GM10248 (cell line): ENCODE data around the gene MAFB.

ENCODE experiments used
- CTCF ChIA-PET: fragments of 300-600 bp; sonication (Branson Sonifier 250); formaldehyde crosslinking; extraction: SDS; loops from one replicate; lab custom pipeline; 2021; ENCODE audit warnings: antibody characterized with exemption; lab: Yijun Ruan, JAX
- POLR2A ChIA-PET: fragments of 350-650 bp; sonication (Branson Sonifier 250); formaldehyde crosslinking; extraction: SDS; loops from one replicate; lab custom pipeline; 2020; ENCODE audit warnings: antibody characterized with exemption; lab: Yijun Ruan, JAX
- DNase-seq: peaks from one replicate; pipeline ENCODE4 v3.0.0; 2012; ENCODE audit errors: extremely low spot score
- CTCF ChIP-seq: IDR thresholded peaks from 2 replicates; pipeline ENCODE4 v1.5.1; 2012; ENCODE audit warnings: mild to moderate bottlenecking, low read depth; ENCODE audit errors: extremely low read depth, missing control alignments, control extremely low read depth

MAFB gene

DNA sequence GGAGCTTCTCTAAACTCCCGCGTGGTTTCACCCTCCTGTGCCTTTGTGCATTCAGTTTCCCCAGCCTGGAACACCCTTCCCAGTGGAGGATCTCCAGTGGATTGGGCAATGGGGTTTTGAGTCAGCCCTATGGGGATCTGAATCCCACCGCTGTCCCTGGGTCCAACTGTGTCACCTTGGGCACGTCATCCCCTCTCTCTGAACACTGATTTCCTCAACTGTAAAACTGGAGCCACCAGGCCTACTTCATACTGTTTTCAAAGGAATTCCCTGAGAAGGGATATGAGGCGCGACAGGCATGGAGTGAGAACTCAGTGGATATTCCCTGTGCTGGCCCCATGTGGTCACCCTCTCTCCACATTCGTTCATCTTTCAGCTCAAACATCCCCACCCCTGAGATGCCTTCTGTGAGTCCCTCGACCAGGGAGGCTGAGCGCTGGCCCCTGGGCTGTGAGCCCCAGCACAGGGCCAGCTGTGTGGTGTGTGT is 25.7 kb downstream of the MAFB start:
- CTCF ChIA-PET: interaction anchor here (1.1 kb wide), 1 partner anchor 9 kb away, joined by 3 read pairs; no protein-coding TSS in a partner anchor
- DNase-seq: no peak
- TF ChIP-seq CTCF: no peak
- POLR2A ChIA-PET: no interaction called here

DNA sequence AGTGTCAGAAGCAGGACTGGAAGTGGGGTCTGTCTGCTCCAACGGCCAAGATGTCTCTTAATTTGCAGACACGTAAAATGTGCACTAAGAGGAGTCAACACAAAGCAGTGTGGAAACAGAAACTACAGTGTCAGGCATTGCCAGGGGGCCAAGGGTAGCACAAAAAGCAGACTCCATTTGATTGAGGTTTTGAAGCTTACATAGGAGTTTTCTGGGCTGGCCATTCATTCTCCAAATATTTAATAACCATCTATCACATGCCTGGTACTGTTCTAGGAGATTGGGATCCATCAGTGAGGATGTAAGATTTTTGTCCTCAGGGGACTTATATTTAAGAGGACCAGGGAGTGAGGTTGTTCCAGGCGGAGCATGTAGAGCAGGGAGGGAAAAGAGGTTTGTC is 29.5 kb downstream of the MAFB start:
- no peak for TF ChIP-seq CTCF
- ChIA-PET POLR2A (no interaction called here), CTCF (interaction anchor here (1.3 to 1.7 kb wide), 3 partner anchors 9 to 15 kb away, joined by 3 to 5 read pairs (median 4); no protein-coding TSS in a partner anchor)
- DNase-seq: no peak

DNA sequence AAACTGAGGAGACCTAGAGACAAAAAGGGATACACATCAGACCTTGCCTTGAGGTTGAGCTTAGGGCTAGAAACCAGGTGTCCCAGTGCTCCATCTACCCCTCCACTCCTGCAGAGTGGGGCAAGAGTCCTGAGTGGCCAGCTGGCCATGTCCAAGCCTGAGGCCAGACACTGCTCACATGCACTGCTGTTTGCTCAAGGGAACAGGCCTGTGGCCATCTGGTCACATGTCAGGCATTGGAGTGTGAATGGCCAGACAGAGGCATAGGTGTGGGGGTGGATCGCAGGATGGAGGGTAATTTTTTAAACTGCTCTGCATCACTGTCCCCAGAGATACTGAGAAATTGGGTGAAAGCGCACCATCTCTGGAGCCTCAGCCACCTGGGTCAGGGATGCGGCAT is 30.5 kb downstream of the MAFB start:
- ChIA-PET POLR2A (no interaction called here), CTCF (interaction anchor here (1.3 to 1.7 kb wide), 2 partner anchors 13 to 14 kb away, joined by 3 to 5 read pairs; no protein-coding TSS in a partner anchor)
- DNase-seq: no peak
- TF ChIP-seq CTCF: no peak

DNA sequence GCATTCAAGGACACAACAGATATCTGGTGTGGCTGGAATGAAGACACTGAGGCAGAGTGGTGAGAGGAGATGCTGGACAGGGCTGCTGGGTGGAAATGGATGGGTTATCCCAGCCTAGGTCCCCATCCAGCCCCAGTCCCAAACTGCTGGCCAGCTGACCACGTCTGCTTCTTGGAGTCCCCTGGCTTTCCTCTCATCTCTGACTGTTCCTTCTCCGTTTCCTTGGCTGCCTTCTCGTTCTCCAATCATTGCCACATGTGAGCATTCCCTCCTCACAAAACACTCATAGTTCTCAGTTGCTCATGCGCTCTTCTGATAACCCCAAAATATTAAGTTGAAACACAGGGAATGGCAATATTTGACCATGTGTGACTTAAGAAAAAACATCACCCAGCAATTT is 31.5 kb downstream of the MAFB start:
- CTCF ChIA-PET: no interaction called here
- POLR2A ChIA-PET: interaction anchor here (0.6 kb wide), 1 partner anchor 80 kb away, joined by 3 read pairs; no protein-coding TSS in a partner anchor
- DNase-seq: no peak
- no peak for TF ChIP-seq CTCF

- CTCF ChIA-PET: interaction anchor here (1.3 kb wide), 1 partner anchor 495 kb away, joined by 3 read pairs; no protein-coding TSS in a partner anchor
- POLR2A ChIA-PET: no interaction called here
- no peak for DNase-seq
- no peak for TF ChIP-seq CTCF
Measured at GRCh38 chr20:40655451-40655850, 33.6 kb downstream of the MAFB start.

DNA sequence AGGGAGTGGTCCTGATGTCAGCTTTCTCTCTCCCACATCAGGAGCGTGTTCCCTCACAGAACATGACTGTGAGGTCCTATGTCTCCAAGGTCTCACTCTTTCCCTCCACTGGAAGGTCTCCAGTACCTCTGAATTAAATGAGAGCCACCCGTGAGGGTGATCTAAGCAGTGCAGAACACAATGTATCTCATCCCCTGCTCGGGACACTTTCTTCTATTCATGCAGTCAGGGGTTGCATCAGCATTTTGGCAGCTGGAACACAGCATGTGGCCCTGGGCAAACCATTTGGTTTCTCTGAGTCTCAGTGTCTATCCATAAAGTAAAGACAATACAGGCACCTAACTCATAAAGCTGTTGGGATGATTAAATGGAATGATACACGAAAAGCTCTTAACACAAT is 34.2 kb downstream of the MAFB start:
- no peak for TF ChIP-seq CTCF
- POLR2A ChIA-PET: no interaction called here
- CTCF ChIA-PET: interaction anchor here (1.3 kb wide), 1 partner anchor 494 kb away, joined by 3 read pairs; no protein-coding TSS in a partner anchor
- no peak for DNase-seq

DNA sequence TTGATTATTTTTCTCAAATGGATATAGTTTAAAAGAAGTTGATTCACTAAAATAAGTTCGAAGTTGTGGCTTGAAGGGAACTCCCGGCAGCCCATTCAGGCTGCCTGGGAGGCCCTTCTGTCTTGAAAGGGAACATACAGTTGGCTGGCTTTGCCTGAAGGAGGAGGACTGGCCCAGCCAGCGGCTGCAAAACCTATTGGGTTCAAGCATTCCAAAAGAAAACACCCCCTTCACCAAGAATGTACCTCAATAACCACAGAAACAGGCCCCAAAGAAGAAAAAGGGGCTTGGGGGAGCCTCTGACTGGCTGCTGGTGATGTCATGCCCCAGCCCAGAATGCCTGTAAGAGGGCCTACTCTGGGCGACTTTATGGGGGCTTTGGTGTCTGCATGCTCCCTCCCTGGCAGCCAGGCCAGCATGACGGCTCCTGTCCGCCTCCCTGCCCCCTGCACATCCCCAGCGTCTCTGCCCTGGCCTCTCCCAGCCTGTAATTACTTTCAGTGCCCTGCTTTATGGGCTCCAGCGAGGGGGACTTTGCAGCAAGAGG is 36.5 kb downstream of the MAFB start:
- ChIA-PET CTCF (no interaction called here), POLR2A (no interaction called here)
- DNase-seq: no peak
- no peak for TF ChIP-seq CTCF
